Glutamatergic neuron (in vitro differentiated cells): ENCODE data around the gene PTPN12. TPM values are rescaled to one million over a fixed set of nuclear protein-coding genes. Genes with fewer than 3 reads are reported as not detected.

Experiments
- DNase-seq: peaks from one replicate; pipeline ENCODE4 v3.0.0; 2022
- H3K27ac Mint-ChIP-seq: one replicate; pipeline ENCODE4 v1.8.0; 2020; ENCODE audit warnings: mild to moderate bottlenecking, mixed read lengths, inconsistent platforms; ENCODE audit not compliant: unreplicated experiment
- H3K27me3 Mint-ChIP-seq: one replicate; pipeline ENCODE4 v1.8.0; 2020; ENCODE audit warnings: mild to moderate bottlenecking, moderate library complexity, mixed read lengths, inconsistent platforms; ENCODE audit not compliant: unreplicated experiment
- H3K36me3 Mint-ChIP-seq: one replicate; pipeline ENCODE4 v1.8.0; 2020; ENCODE audit warnings: mild to moderate bottlenecking, mixed read lengths, inconsistent platforms; ENCODE audit not compliant: unreplicated experiment
- H3K4me1 Mint-ChIP-seq: one replicate; pipeline ENCODE4 v1.8.0; 2020; ENCODE audit warnings: mild to moderate bottlenecking, low read depth, mixed read lengths, inconsistent platforms; ENCODE audit not compliant: unreplicated experiment
- H3K4me3 Mint-ChIP-seq: one replicate; pipeline ENCODE4 v1.8.0; 2020; ENCODE audit warnings: mild to moderate bottlenecking, mixed read lengths, inconsistent platforms; ENCODE audit not compliant: unreplicated experiment
- H3K9me3 Mint-ChIP-seq: one replicate; pipeline ENCODE4 v1.8.0; 2020; ENCODE audit warnings: mild to moderate bottlenecking, moderate library complexity, mixed read lengths, inconsistent platforms; ENCODE audit not compliant: unreplicated experiment
- total RNA-seq: library from RNA; stranded (reverse); fragmentation: NEBNext Ultra II Directional; extraction: Animal tissue kit (Norgen Biotek cat#: 25700); gene quantifications from one replicate; pipeline ENCODE4 v1.2.1, GENCODE V29; 2021; ENCODE audit not compliant: unreplicated experiment
- TF ChIP-seq, protein P1 (sequence below): fragments of 200-600 bp; sonication (generic); IDR thresholded peaks from one replicate; pipeline ENCODE4 v1.5.0; 2021; ENCODE audit not compliant: partially characterized antibody, unreplicated experiment

The PTPN12 gene
- total RNA-seq, 1 donor from 2014 or later, result 106 TPM

DNA sequence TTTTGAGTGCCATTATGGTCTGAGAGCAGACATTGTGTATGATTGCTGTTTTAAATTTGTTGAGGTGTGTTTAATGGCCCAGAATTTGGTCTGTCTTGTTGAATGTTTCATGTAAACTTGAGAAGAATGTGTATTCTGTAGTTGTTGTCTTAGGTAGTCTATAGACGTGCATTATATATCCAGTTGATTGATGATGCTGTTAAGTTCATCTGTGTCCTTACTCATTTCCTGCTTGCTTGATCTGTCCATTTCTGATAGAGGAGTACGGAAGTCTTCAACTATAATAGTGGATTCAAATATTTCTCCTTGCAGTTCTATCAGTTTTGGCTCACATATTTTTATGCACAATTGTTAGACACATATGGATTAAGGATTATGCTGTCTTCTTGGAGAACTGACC lies 16.0 kb downstream of the PTPN12 start:
- H3K27me3 Mint-ChIP-seq, result peaks cover 2% of the 10 kb centered on the region
- no peaks in the 10 kb centered on the region for H3K36me3 Mint-ChIP-seq
- no peak overlapping the region for H3K27ac Mint-ChIP-seq
- TF ChIP-seq, protein P1, sequence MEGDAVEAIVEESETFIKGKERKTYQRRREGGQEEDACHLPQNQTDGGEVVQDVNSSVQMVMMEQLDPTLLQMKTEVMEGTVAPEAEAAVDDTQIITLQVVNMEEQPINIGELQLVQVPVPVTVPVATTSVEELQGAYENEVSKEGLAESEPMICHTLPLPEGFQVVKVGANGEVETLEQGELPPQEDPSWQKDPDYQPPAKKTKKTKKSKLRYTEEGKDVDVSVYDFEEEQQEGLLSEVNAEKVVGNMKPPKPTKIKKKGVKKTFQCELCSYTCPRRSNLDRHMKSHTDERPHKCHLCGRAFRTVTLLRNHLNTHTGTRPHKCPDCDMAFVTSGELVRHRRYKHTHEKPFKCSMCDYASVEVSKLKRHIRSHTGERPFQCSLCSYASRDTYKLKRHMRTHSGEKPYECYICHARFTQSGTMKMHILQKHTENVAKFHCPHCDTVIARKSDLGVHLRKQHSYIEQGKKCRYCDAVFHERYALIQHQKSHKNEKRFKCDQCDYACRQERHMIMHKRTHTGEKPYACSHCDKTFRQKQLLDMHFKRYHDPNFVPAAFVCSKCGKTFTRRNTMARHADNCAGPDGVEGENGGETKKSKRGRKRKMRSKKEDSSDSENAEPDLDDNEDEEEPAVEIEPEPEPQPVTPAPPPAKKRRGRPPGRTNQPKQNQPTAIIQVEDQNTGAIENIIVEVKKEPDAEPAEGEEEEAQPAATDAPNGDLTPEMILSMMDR, result no peak
- no peaks in the 10 kb centered on the region for H3K9me3 Mint-ChIP-seq
- H3K4me1 Mint-ChIP-seq, result peaks cover 14% of the 10 kb centered on the region
- DNase-seq, result no peak
- no peak overlapping the region for H3K4me3 Mint-ChIP-seq

DNA sequence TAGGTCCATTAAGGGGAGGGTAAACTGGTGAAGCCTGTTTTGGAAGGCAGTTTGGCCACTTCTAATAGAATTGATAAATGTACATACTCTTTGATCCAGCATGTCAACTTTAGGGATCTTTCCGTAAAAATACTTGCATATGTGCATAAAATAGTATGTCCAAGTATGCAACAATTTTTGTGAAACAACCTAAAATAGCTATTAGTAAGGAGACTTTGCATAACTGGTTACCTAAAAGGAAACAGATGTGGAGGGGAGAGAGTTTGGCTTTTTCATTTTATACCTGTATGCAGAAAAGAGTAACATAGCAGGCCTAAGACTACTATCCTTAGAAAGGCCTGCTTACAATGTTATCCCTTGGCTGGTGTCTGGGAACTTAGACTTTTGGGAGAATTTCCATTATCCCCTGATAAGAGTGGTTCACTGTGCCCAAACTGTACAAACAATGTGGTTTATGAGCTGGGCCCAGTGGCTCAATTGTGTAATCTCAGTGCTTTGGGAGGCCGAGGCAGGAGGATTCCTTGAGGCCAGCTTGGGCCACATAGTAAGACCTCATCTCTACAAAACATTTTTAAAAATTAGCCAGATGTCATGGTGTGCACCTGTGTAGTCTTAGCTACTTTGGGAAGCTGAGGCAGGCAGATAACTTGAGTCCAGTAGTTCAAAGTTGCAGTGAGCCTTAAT lies 21.3 kb downstream of the PTPN12 start:
- no peaks in the 10 kb centered on the region for H3K9me3 Mint-ChIP-seq
- no peaks in the 10 kb centered on the region for H3K36me3 Mint-ChIP-seq
- no peak overlapping the region for H3K4me3 Mint-ChIP-seq
- TF ChIP-seq, protein P1, result no peak
- H3K27ac Mint-ChIP-seq, result no peak overlapping the region
- no peak for DNase-seq
- peaks cover 11% of the 10 kb centered on the region for H3K4me1 Mint-ChIP-seq
- H3K27me3 Mint-ChIP-seq, result peaks cover 2% of the 10 kb centered on the region

DNA sequence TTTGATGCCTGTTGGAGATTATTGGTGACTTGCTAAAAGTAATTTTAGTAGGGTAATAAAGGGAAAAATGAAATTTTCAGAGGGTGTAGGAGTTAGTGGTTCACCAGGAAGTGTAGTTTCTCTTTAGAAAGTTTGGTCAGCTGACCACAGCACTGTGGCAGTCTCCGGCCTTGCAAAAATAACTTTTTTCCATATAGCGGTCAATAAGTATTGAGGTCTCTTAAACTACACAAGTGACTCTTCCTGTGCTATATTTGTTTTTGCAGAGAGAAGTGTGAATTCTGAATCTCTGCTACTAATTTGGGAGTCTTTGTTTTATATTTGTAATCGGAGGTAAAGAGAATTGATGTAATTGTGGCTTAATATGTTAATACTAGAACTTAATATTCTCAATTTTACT lies 24.3 kb downstream of the PTPN12 start:
- H3K27me3 Mint-ChIP-seq, result peaks cover 2% of the 10 kb centered on the region
- peaks cover 20% of the 10 kb centered on the region for H3K4me1 Mint-ChIP-seq
- H3K36me3 Mint-ChIP-seq, result no peaks in the 10 kb centered on the region
- no peak overlapping the region for H3K27ac Mint-ChIP-seq
- no peak overlapping the region for H3K4me3 Mint-ChIP-seq
- H3K9me3 Mint-ChIP-seq, result peaks cover 2% of the 10 kb centered on the region
- TF ChIP-seq, protein P1, result no peak
- no peak for DNase-seq

DNA sequence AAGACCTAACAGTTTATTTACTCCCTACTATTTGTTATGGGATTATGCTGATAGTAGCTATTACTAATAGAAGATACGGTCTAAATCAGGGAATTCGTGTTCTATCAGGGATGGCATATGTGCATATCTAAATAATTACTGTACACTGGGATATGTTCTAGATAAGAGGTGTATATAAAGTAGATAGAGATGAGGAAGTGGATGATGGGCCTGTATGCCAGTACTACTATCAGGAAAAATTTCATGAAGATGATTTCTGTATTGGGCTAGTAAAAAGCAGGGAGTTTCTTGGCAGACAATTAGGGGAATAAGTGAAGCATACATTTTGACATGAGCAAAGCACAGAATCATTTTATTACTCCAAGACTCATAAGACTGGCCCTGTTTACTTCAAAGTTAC lies 26.2 kb downstream of the PTPN12 start:
- Mint-ChIP-seq H3K4me1 (peaks cover 20% of the 10 kb centered on the region), H3K27me3 (no peaks in the 10 kb centered on the region), H3K36me3 (no peaks in the 10 kb centered on the region), H3K4me3 (no peak overlapping the region), H3K27ac (no peak overlapping the region), H3K9me3 (peaks cover 2% of the 10 kb centered on the region)
- no peak for DNase-seq
- TF ChIP-seq, protein P1, result no peak

DNA sequence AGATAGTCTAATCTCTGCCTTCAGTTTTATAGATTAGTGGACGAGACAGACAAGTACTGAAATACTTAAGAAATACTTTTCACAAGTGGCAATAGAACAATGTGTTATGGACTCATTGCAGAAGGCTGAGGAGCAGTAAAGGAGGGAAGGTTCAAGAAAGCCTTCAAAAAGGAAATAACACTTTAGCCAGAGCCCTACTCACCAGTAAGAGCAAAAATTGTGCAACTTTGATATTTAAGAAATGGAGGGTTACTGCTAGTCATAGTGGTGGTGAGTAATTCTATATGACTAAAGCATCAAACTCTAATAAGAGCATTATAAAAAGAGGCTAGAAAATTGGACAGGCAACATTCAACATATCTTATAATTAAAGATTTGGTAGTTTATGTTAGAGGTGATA lies 28.8 kb downstream of the PTPN12 start:
- H3K4me1 Mint-ChIP-seq, result peaks cover 11% of the 10 kb centered on the region
- DNase-seq, result no peak
- TF ChIP-seq, protein P1, result no peak
- no peaks in the 10 kb centered on the region for H3K27me3 Mint-ChIP-seq
- H3K27ac Mint-ChIP-seq, result no peak overlapping the region
- H3K4me3 Mint-ChIP-seq, result no peak overlapping the region
- no peaks in the 10 kb centered on the region for H3K36me3 Mint-ChIP-seq
- peaks cover 2% of the 10 kb centered on the region for H3K9me3 Mint-ChIP-seq
